NCI-H1930 (cell line): Measurements from ENCODE around the gene FRMD4B.
"Not testable (repeated sequence)": the region's sequence is repeated elsewhere in the genome, so short reads cannot be mapped to it uniquely, and the experiment has no call there.

Experiments used
- DNase-seq, 2 experiments: peaks; one replicate each; lab custom pipeline; 2025; lab: John Stamatoyannopoulos, UW

FRMD4B gene

DNA sequence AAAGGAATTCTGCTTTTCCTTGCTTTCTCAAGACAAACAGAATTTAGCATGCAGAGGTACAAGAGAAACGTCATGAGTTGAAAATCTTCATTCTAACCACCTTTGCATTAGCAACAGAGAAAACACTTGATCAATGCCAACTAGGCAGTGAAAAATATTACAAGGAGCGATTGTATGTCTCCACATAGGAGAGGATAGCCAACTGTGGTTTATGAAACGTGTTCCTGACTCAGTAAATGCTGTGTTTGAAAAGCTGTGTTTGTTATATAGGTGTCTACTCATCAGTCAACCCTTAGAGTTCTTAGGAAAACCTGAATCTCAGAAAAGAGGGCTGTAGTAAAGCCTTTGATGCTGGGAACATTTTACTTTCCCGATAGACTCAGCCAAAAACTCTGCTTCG is 102.4 kb downstream of the FRMD4B start:
- DNase-seq, result no peak

DNA sequence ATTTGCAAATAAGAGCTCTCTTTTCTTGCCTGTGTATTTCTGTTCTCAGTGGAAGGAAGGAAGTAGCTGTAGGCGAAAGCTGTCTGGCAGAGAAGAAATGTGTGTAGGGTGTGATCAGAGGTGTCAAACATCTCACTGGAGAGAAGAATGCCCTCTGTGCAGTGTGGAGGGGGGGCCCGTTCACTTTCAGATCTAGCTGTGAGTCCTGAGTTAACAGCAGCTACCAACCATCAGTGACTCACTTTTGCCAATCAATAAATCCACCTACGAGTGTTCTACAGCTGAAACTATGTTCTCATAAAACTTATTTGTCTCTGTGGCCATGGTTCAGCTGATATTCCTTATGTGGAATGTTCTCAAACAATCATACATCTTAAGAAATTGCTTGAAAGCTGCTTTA is 103.7 kb downstream of the FRMD4B start:
- DNase-seq, result no peak

DNA sequence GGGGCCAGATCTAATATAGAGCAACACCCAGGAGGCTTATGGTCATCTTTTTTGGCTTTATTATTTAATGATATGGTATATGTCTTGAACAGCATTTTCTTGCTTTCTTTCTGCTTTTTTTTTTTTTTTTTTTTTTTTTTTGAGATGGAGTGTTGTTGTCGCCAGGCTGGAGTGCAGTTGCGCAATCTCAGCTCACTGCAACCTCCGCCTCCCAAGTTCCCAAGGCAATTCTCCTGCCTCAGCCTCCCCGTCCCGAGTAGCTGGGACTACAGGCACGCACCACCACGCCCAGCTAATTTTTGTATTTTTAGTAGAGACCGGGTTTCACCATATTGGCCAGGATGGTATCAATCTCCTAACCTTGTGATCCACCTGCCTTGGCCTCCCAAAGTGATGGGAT is 108.5 kb downstream of the FRMD4B start:
- not testable (repeated sequence) for DNase-seq

DNA sequence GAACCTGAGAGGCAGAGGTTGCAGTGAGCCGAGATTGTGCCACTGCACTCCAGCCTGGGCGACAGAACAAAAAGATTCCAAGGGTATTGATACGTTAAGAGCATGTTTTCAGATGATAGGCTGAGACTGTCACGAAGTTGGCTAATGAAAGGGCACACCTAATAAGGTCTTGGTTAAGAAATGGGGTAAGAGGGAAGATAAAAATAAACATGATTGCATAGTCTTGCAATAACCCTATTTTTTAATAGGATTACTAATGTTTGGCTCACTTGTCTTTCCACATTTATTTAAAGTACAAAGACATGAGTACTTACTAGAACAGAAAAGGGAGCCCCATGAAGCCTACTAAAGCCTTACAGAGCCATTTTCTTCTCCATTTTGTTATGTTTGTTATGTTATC is 109.0 kb downstream of the FRMD4B start:
- DNase-seq, result no peak

DNA sequence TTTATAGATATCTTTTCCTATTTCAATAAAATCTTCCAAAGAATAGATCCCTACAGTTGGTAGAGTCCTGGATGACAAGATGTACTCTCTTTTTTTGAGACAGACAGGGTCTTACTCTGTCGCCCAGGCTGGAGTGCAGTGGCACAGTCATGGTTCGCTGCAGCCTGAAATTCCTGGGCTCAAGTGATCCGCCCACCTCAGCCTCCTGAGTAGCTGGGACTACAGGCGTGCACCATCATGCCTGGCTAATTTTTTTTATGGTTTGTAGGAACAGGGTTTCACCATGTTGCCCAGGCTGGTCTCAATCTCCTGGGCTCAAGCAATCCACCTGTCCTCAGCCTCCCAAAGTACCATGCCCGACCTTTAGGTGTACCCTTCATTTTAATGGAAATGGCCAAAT is 109.7 kb downstream of the FRMD4B start:
- not testable (repeated sequence) for DNase-seq

DNA sequence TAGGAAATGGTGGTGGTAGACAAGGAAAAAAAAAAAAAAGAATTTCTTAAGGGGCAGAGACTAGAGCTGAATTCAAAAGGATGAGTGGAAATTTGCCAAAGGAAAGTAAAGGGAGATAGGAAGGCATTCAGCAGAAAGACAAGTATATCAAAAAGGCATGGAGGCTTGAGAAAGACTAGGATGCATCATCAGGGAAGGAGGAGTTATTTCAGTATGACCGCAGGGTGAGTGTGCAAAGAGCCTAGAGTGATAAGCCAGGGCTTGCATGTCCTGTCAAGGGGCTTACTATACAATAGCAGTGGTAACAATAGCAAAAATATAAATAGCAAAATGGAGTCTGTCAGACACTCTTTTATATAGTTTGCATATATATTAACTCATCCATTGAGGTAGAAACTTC is 112.0 kb downstream of the FRMD4B start:
- no peak for DNase-seq

DNA sequence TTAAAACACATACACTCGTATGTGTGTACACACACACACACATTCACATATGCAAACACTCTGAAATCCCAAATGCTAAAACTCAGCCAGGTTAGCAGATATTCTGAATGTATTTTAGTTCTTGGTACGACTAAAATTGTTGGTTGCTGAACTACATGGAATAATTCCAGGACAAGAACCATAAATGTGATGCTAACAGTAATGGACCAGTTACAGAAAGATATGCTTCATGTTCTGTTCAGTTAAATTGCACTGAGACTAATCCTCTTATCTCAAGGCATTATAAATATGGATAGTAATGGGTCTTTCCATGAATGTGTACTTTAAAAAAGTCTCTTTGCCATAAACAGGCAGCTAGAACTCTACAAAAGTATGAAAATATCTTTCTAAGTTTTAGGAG is 113.3 kb downstream of the FRMD4B start:
- no peak for DNase-seq

DNA sequence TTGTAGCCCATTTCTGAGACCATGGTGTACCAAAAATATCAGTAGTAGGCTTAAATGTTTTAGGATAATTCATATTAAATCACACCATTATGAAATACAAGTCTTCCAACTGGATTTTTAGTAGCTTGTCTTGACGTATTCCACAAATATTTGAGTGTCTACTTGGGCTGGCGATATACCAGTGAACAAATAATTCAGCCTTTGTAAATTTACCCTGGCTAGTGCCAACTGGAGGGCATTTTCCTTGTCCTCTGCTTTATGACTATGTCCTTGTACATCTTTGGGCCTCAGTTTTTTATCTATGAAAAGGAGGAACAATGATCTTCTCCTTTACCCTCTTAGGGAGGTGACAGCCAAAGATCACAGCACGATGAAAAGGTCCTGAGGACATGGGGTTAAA is 114.8 kb downstream of the FRMD4B start:
- DNase-seq, result no peak

DNA sequence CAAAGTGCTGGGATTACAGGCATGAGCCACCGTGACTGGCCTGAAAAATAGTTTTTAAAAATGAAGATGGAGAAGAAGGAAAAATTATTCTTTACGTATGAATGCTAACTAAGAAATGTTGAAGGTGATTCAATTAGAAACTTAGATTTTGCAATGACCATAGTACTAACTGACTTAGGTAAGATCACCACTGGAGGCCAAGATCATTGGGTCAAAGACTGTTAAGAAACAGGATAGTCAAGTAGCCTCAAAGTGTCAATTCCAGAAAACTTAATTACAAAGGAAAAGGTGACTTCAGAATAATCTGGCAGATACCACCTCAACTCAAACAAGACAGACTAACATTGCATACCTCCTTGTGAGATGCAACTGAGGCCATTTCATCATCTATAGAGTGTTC is 119.3 kb downstream of the FRMD4B start:
- DNase-seq, result no peak

DNA sequence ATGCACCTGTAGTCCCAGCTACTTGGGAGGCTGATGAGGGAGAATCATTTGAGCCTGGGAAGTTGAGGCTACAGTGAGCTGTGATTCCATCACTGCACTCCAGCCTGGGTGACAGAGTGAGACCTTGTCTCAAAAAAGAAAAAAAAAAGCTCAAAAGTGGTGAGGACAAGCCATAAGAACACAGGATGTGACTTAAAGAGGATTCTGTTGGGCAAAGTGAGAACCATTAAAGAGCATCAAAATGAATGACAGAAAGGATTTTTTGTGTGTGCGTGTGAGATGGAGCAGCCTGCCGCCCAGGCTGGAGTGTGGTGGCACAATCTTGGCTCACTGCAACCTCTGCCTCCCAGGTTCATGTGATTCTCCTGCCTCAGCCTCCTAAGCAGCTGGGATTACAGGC is 119.8 kb downstream of the FRMD4B start:
- DNase-seq, result not testable (repeated sequence)

DNA sequence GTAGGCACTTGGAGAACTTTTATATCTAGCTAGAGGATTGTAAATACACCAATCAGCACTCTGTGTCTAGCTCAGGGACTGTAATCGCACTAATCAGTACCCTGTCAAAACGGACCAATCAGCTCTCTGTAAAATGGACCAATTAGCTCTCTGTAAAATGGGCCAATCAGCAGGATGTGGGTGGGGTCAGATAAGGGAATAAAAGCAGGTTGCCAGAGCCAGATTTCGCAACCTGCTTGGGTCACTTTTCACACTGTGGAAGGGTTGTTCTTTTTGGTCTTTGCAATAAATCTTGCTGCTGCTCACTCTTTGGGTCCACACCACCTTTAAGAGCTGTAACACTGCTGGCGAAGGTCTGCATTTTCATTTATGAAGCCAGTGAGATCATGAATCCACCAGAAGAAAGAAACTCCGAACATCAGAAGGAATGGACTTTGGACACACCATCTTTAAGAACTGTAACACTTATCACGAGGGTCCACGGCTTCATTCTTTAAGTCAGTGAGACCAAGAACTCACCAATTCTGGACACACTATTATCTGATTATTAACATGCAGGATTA is 125.0 kb downstream of the FRMD4B start:
- not testable (repeated sequence) for DNase-seq

DNA sequence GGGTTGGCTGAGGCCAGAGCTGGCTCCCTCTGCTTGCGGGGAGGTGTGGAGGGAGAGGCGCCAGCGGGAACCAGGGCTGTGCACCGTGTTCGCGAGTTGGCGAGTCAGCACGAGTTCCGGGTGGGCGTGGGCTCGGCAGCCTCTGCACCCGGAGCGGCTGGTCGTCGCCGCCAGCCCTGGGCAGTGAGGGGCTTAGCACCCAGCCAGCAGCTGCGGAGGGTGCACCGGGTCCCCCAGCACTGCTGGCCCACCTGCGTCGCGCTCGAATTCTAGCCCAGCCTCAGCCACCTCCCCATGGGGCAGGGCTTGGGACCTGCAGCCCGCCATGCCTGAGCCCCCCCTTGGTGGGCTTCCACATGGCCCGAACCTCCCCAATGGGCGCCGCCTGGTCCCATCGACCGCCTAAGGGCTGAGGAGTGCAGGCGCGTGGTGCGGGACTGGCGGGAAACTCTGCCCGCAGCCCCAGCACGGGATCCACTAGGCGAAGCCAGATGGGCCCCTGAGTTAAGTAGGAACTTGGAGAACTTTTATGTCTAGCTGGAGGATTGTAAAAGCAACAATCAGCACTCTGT is 125.6 kb downstream of the FRMD4B start:
- DNase-seq, result no peak

DNA sequence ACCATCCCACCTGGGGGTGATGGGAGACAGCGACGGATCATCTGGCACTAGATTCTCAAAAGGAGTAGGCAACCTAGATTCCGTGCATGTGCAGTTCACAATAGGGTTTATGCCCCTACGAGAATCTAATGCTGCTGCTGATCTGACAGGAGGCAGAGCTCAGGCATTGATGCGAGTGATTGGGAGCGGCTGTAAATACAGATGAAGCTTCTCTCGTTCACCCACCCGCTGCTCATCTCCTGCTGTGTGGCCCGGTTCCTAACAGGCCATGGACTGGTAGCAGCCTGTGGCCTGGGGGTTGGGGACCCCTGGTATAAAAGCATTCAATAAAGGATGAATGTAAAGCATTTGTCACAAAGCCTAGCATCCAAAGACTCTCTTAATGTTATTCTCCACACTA is 126.8 kb downstream of the FRMD4B start:
- DNase-seq, result no peak

DNA sequence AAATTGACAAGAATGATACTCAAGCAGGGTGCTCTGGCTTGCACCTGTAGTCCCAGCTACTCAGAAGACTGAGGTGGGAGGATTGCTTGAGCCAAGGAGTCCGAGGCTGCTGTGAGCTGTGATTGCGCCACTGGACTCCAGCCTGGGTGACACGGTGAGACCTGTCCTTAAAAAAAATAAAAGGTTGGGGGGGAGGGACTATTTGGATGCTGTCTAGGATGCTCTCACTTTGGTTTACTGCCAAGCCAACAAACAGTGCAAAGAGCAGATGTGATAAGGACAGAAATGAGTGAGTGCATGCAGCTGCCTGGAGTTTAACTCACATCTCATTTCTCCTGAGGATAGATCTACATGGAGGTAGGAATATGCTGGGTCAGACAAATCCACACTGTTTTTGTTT is 130.0 kb downstream of the FRMD4B start:
- no peak for DNase-seq

DNA sequence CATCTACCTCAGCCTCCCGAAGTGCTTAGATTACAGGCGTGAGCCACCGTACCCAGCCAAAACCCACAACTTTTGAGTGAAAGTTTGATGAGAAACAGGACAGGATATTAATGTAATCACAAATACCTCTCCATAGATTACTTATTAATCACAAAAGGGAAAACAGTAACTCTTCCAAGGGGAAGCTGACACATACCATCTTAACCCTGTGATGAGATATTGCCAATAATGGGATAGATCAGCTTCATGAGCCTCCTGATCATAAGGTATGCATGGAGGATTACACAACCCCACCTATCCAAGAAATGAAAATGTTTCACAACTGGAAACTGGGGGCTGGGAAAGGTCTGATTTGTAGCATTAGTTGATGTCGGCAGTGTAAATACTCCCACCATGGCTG is 131.5 kb downstream of the FRMD4B start:
- no peak for DNase-seq

DNA sequence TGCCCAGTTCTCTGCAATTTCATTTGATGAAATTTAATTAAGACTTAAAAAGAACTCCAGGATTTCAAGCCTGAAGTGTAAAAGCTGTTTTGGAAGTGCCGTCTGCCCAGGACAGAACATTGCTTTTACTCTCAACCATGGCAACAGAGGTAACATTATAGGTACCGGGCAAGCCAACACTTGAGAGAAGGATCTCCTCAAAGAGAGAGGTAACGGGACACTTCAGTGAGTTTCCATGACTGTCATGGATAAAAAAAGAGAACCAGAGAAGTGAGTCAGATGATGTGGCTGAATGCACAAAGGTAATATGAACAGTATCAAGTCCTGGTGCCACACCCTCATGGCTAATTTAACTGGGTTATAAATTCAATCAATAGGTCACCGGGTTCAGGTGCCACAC is 133.3 kb downstream of the FRMD4B start:
- DNase-seq, result no peak

DNA sequence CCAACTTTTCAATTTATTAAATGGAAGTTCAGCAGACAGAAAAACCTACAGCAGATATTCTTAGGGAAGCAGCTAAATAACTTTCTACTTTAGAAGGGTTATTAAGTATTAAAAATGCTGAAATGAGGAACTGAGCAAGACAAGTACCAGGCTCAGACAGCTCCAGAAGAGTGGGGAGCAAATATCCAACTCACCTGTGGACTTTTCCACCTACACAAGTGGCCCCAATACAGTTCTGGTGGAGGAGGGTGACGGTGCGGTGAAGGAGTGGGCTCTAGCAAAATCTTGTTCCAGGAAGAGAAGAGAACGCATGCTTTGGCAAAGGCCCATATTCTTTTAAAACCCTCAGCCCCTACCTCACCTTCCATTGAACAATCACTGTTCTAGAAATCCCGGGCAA is 133.7 kb downstream of the FRMD4B start:
- DNase-seq, result no peak

DNA sequence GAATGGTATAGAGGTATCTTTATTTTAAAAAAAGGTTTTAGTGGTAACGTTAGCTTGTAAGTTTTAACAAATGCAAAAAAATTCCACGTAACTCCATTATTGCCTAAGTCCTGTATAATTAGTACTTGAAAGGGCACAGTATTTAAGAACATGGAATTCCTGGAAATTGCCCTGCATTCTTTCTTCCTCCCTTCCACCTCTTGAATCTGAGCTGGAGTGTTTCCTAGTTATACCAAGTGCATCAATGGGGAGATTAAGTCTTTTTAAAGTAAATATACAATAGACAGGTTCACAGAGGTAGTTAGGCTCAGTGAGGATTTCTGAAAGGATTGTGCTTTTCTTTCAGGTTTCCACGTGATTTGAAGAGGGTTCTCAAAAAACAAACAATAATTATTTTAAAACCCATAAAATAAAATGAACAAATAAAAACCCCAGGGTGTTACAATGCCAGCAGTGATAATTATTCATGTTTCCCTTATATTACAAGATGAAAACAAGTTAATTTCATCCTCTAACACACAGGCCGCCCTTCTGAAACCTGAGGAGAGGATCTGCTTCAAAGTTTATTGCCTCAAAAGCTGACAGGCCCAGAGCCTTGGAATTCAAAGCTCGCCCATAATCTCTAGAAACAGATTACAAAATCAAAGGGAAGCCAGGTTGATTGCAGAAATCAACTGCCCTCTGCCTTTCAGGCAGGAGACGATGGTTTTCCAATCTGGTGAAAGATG is 134.6 kb downstream of the FRMD4B start:
- no peak for DNase-seq

DNA sequence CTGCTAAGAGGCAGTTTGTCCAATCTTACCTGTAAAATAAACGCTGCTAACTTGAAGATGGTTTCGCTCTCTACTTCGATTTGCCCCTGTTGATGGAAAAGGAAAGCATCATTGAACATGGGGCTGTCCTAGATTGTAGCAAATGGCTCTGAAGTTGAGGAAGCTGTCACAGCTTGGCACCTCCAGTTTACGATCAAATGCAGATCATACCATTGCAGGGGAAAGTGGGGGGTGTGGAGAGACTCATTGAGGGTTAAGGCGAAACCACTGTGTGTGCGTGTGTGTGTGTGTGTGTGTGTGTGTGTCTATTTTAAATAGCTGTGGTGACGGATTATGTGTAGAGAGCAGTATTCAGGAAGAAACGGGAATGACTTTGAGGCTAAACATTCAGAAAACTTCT is 135.9 kb downstream of the FRMD4B start:
- peak in 1 of 2 experiments; percentile 22 for DNase-seq

DNA sequence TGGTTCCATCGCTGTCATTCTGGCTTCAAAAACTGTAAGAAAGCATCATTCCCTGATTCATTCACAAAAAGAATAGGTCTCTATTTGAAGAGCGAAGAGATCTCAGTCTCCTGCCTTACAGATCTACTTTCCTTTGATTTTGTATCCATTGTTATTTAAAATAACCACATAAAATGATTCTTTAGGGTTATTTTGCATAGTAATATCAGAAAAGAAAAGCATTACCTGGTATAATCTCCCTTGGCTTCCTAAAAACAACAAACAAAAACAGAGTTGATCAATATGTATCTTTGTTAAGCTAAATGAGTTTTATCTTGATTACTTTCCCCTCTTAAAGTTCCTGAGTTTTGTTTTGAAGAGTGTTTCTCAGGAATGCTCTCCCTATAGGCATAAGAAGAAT is 136.9 kb downstream of the FRMD4B start:
- DNase-seq, result no peak

DNA sequence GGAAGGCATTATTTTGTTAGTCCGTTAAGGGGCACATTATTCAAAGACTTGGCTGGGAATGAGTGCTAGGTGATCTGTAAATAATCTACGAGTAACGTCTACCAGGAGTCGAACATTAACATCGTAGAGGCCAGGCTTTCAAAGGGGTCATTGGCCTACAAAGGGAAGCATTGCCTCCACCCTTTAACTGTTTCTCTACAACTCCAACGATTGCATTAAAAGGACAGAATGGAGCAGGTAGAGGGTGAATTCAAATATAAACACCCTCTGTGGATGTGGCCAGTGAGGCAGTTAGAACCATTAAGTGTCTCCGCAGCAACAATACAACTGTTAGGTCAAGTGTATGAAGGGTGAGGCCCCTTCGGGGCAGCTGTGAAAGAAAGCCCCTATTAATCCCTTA is 137.5 kb downstream of the FRMD4B start:
- DNase-seq, result no peak

DNA sequence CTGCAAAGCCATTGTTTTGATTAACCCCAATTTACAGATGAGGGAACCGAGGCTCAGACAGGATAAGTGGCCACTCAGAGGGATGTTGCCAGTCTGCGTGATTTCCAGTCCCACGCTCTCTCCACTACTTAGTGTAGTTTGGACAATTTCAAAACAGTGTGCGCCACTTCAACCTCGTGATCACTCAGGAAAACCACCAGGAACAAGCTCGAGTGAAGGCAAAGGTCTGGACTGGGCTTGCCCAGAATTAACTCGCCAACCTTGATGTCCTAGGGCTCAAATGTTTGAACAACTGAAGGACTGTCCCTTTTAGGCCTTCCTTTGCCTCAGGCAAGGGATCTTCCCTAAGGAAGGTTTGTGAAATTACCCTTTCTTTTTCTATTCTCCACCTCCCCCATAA is 139.3 kb downstream of the FRMD4B start:
- no peak for DNase-seq

DNA sequence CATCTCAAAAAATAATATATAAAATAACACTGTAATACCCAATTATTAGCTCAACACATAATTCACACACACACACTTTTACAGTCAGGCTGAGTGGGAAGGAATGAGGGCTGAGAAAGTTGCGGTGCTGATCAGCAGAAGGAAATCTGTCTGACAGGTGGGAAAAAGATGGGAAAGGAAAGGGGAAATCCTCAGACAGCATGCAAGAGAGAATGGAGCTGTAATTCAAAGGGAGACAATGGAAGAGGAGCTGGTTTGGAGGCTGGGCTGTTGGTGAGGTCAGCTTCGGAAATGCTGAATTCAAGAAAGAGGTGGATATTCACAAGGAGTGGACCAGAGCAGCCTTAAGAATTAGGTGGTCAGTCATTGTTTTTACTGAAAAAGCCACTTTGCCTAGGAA is 141.8 kb downstream of the FRMD4B start:
- DNase-seq, result no peak

DNA sequence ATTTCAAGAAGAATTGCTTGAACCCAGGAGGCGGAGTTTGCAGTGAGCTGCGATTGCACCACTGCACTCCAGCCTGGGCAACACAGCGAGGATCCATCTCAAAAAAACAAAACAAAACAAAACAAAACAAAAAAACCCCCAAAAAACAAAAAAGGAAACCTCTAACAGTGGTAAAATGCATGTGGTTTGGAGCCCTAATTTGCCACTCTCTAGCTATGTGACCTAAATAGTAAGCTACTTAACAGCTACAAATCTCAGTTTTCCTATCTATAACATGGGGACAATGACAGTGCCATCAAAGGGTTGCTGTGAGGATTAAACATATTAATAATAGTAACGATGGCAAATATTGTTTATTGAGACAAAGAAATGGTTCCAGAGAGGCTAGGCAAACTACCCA is 144.1 kb downstream of the FRMD4B start:
- DNase-seq, result no peak
